Right lung (tissue), 10 donors: ENCODE data around the gene DOCK10. TPM values are rescaled to one million over a fixed set of nuclear protein-coding genes. Genes with fewer than 3 reads are reported as not detected.
"Not testable (repeated sequence)": the region's sequence is repeated elsewhere in the genome, so short reads cannot be mapped to it uniquely, and the experiment has no call there.

Experiments
- DNase-seq, 2 donors: peaks; one replicate each; pipeline ENCODE4 v3.0.0-alpha.2; 2013
- long read RNA-seq, 8 donors: transcript quantifications; one replicate each; lab custom pipeline, GENCODE V29; 2026
- polyA plus RNA-seq, 5 donors: library from polyadenylated mRNA; unstranded; fragments of 120-200 nt; gene quantifications; one replicate each; pipeline versions ENCODE4 v1.2.1 to v1.2.3, GENCODE V29; 2013; ENCODE audit warnings: inconsistent platforms in 1 of 5, low replicate concordance in 1 of 5; ENCODE audit not compliant: insufficient read length in 5 of 5, insufficient read depth in 1 of 5

DOCK10 gene
- 10 to 100 TPM; 39.7 to 44.2 (median 42.8) TPM for polyA plus RNA-seq
- long read RNA-seq, donor 1, partial matches to known transcripts, result 27 of 27 reads
- long read RNA-seq, donor 1, other reads (novel, unspliced or antisense), result 0 of 27 reads
- long read RNA-seq, donor 2, partial matches to known transcripts, result 10 of 10 reads
- long read RNA-seq, donor 2, other reads (novel, unspliced or antisense), result 0 of 10 reads
- long read RNA-seq, donor 3, partial matches to known transcripts, result 33 of 33 reads
- long read RNA-seq, donor 3, other reads (novel, unspliced or antisense), result 0 of 33 reads
- long read RNA-seq, donor 4, partial matches to known transcripts, result 0 of 1 reads
- long read RNA-seq, donor 4, other reads (novel, unspliced or antisense), result 0 of 1 reads
- long read RNA-seq, donor 5, result 0 reads
- long read RNA-seq, donor 6, full-length matches to known transcripts, result 1 of 6 reads
- long read RNA-seq, donor 6, partial matches to known transcripts, result 5 of 6 reads
- long read RNA-seq, donor 6, other reads (novel, unspliced or antisense), result 0 of 6 reads
- long read RNA-seq, donor 7, result 0 reads
- long read RNA-seq, donor 8, result 0 reads

DNA sequence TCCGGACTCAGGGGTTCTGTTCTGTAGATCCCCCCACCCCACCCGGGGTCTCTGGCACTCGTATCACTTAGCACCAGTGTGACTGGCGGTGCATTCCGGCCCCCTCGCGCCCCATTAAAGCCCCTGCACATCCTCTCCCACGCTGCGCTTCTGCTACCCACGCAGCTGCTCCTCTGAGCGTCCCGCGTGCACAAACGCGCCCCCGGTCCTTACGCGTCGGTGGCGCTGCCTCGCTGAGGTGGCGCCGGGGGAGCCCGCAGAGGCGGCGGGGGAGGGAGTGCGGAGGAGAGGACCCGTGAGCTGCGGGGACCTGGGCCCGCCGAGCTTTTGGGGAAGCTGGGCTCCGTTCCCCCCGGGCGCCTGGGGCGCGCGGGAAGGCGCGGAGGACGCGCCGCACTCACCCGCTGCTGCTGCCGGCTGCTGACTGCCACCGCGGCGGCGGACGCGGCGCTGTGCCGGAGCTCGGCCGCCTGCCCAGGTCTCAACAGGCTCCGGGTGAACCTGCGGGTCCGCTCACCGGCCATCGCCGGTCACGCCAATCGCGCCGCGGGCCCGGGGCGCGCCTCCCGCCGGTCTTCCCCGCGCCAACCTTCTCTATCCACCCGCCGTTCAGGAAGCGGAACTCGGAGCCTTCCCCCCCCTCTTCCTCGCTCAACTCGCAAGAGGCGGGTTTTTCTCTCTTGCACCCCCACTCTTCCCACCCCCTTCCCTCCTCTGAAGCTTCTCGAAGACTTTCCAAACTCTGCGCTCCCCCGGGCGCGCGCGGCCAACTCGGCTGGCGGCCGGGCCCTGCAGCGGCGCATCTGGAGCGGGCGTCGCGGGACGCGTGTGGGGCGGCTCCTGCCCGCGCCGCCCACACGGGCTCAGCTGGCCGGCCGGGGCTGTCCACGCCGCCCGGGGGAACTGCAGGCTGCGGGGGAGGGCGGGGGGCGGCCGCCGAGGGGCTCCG is at the start of gene DOCK10:
TSS of gene DOCK10 (minus strand) at position 618 of the 949 bp plus-strand sequence. CDS start at position 524, 94 bp downstream.
- DNase-seq, result peak; percentile 46 to 67

DNA sequence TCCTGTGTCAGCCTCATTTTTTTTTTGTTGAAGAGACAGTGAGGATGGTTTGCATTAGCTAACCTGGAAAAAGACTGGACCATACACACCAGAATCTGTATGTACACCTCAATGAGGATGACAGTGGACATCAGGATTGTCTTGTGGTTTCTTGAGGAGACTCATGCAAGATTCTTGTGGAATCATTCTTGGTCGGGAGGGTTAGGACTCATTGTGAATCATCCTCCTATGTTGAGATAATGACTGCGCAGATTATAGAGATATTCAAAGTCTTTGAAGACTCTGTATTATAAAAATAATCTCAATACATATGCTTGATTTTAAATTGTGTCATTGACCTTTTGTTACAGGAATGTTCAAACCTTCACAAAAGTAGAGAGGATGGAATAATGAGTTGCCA is 49.1 kb upstream of the DOCK10 start:
- DNase-seq, result no peak

DNA sequence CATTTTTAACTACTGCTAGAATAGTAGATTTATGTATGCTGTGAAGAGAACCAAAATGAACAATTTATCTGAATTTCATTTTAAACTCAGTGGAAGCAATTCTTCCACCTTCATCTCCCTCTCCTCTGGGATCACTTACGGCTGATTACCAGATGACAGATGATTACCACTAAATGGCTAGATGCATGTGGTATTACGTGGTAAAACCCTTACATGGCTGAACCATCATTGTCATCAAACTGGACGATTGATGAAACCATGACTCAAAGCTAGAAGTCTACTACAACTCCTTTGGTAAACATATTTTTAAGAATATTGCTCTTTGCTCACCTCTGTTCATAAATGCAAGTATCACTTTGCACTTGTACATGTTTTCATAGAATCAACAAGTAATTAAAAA is 48.5 kb upstream of the DOCK10 start:
- no peak for DNase-seq

DNA sequence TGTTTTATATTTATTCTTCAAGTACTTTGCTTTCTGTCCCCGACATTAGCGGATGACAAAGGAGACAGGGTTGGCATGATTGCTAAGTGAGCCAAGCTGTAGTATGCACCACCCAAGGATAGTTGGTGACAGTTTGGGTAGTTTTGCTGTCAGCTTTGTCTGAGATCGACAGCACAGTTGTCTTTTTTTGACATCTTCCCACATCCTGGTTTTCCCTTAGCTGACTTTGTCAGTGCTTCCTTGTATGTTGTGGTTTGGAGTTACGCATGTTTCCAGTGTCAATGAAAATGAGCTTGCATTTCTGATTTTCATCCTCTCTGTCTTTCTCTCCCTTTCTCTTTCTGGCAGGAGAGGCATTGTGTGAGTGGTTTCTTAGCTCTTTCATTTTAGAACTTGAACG is 44.6 kb upstream of the DOCK10 start:
- DNase-seq, result no peak

DNA sequence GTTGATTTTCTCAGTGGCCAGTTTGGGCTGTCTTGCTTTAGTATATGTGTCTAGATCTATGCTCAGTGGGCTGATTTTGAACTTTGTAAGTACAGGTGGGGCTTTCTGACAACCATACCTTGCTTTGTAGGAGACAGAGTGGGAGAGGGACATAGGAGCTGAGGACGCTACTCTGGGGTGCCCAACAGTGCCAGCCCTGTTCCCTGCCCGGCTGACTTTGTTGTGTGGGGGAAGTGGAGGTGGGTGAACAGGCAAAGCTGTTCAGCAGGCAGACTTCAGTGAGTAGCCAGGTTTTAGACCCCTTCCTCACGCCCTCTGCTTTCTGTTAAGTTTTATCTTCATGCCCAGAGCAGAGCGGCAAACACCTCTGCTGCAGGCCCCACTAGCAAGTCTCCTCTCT is 44.2 kb upstream of the DOCK10 start:
- DNase-seq, result no peak

DNA sequence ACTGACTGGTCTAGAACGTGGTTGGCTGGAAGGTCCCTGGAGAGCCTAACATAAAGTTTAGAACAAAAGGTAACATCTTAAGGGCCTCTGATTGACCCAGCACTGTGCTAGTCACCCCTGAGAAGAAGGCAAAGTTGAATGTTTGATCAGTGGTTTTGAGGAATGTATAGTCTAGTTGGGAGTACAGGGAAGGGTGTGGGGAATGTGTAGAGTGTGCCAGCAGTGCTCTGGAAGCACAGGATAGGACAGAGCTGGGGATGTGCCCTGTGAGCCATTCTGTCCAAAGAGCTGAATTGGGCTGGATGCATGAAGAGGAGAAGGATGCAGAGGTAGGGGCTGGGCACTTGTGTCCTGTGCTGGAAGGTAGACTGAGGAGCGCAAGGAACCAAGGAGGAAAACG is 41.0 kb upstream of the DOCK10 start:
- DNase-seq, result no peak

DNA sequence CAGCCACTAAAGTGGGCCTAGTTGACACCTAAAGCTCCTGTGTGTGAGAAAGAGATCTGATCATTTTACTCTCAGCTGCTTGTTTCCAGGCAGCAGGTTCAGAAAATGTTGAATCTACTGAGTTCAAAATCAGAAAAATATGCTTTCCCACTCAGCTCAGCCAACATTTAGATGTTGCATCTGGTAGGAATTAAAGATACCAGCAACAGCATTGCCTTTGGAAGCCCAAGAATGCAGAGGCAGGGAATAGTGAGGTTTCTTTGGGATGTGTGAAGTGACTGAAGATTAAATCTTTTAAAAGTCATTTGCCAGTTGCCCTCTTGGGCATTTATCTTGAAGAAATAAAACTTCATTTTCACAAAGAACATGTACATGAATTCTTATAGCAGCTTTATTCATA is 33.9 kb upstream of the DOCK10 start:
- DNase-seq, result no peak

DNA sequence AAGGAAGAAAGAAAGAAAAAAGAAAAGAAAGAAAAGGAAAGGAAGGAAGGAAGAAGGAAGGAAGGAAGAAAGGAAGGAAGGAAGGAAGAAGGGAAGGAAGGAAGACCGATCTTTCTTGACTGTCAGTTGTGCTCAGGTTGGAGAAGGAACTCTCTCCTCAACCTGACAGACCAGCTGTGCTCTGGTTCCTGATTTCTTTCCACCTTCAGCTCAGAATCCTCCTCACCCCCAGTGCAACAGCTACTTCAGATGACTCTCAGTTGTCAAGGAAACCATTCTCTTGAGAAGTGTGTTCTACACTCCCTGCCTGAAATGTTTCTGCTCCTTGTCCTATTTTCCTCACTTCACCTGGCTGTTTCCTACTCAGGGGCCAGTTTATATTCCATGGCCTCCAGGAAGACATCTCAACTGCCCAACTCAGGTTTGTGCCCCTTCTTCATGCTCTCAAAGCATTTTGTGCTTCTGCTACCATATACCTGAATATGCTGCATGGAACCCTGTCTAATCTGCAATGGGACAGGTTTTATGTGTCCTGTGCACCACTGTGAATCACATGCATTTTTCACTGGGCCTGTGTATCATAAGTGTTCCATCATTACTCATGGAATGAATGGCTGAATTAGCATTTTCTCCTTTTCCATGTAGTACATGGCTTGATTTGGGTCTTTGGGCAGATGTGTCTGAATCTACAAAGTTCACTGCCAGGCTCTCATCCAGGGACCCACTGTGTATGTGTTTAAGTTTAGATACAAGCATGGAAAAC is 32.8 kb upstream of the DOCK10 start:
- DNase-seq, result no peak

DNA sequence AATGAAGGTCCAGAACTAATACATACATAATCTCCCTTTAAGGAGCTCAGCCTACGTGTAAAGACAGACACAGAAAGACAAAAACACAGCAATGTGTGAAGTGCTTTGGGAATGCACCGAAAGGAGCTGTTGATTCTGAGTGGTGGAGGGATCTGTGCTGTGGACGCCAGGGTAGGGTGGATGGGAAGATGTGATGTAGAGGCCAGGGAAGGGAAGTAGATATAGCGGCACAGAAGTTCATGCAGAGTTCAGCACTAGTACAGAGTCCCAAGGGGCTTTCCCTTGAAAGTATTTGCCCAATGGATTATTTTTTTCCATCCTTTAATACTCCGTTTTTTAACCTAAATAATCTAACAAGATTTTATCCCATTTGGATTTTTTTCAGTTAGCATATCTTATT is 32.1 kb upstream of the DOCK10 start:
- no peak for DNase-seq

DNA sequence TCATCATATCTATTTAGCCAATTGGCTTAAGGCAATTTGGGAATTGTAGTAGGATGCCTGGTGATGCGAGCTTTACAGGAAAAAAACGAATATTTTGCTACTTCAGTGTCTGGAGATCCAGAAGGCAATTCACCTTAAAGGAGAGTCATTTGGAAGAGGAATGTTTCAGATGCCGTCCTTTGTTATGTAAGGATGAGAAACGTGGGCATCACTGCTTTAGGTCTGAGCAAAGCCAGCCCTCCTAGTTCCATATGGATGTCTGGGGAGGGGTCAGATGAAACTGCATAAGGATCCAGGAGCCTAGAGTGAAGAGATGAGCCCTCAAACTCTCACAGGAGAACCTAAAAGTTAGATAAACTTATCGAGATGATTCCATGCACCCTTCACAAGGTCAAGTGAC is 30.9 kb upstream of the DOCK10 start:
- DNase-seq, result no peak

DNA sequence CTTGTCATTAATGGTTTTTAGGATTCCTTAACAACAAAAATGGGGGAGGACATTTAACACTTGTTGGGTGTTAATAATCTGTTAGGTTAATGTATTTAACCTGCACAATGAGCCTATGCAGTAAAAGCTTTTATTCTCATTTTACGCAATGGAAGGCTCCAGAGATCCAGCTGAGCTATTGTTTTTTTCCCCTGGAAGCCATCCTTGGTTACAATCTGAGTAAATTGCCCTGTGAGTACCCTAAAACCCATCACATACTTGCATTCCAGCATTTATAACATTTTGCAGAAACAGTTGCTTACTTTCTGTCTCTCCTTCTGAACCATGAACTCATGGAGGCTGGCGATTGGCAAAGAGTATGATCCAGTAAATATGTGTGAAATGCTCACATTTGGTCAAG is 30.2 kb upstream of the DOCK10 start:
- no peak for DNase-seq

DNA sequence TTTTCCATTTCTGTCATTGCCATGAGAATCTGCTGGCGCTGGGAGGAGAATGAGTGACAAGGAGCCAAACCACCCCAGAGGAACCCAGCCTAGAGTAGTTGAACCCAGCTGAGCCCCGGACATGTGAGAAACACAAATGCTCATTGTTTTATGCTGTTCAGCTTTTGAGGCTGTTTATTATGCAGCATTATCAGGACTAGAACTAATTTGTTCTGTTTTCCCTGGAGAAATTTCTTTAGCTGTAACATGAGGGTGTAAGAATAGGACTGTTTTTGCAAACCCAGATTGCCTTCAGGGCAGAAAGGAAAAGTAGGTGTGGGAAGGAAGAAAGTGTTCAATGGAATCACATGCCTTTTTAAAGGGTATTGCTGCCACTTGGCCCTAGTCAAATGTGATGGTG is 28.5 kb upstream of the DOCK10 start:
- DNase-seq, result no peak

DNA sequence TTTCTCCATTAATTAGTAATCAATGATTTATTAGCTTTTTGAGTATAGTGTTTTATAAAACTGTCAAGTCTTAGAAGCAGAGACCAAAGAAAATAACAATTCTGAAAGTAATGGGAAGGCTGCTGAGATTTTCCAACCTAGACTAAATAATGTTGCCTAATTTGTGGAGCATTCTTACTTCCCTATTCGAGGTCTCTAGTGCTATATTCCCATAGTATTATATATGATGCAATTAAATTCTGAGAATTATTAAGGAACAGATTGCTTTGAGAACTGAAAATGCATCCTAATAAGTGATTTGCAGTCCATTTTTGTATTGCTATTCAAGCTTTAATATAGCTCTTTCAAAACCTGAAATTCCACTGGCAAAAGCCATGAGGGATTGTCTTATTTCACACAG is 27.7 kb upstream of the DOCK10 start:
- no peak for DNase-seq

DNA sequence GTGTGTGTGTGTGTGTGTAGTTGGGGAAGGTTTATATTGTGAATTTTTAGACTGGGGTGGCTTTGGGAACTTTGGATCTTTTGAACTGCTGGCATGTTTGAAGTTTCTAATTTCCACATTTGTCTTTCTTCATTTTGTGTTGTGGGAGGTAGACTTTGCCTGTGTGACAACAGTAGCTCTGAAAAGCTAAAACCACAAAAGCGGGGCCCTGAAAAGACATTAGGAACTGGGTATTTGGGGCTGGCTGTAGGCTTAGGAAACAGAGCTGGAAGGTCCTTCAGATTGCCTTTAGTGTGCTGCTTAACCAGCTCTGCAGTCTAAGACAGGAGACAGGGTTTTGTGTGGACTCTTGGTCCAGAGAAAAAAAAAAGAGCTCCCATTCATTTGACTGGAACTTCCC is 27.2 kb upstream of the DOCK10 start:
- DNase-seq, result no peak

DNA sequence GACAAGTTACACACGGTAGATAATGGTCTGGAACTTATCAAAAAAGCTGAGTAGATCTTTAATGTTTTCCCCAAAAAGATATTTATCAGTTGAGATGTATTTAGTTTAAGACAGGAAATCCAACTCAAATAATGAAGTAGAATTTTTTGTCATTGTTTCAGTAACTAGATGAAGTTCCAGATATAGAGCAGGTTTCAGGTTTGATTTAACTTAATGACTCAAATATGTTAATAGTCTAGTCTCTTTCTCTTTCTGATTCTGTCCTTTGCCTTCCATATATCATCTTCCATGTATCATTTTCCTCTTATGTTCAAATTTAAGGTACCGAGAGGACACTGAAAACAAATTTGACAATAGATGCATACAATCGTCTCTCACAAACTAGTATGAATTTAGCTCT is 23.6 kb upstream of the DOCK10 start:
- DNase-seq, result no peak

DNA sequence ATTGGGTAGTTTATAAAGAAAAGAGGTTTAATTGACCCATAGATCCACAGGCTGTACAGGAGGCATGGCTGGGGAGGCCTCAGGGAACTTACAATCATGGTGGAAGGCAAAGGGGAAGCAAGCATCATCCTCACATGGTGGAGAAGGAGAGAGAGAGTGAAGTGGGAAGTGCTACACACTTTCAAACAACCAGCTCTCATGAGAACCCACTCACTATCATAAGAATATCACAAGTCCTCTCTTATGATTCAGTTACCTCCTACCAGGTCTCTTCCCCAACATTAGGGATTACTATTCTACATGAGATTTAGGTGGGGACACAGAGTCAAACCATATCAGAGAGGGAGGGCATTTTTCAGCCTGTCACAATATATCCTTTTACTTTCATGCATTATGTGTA is 22.7 kb upstream of the DOCK10 start:
- DNase-seq, result no peak

DNA sequence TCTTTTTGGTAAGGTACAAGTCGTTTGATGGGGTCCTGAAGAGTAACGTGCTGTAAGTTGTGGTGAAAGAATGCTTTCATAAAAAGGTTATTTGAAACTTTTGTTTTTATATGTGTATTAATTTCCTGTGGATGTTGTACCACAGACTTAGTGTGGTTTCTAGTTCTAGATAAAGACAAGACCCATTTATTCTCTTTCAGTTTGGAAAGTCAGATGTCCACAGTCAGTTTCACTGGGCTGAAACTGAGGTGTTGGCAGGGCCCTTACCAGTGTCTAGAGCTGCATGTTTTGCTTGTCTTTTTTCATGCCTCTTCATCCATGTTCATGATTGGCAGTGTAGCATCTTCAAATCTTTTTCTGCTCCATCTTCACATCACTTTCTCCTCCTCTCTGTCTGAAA is 22.1 kb upstream of the DOCK10 start:
- no peak for DNase-seq

DNA sequence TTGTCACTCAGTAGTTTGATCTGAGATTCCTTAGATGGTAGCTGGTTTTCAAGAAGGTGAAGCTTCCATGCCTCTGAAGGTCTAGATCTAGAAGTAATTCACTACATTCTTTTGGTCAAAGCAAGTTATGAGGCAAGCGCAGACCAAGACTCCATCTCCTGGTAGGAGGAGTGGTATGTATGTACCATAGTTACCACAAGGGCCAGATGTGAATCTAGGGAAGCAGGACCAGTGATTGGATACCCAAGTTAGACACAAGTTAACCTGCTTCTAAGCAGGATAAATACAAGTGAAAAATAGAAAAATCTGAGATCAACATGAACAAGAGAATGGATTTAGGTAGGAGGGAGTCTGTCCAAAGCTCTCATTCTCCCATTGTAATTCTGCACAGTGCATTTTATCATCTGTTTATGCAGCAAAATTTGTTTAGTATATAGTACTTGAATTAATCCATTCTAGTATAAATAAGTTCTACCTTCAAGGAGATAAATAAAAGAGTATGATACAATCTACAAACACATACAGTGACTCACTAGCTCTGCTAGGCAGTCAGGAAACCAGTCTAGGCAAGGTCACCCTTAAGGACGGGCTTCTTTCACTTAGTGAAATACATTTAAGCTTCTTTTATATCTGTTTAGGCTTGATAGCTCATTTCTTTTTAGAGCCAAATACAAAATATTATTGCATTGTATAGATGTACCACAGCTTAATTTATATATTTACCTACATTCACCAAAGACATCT is 14.2 kb upstream of the DOCK10 start:
- no peak for DNase-seq

DNA sequence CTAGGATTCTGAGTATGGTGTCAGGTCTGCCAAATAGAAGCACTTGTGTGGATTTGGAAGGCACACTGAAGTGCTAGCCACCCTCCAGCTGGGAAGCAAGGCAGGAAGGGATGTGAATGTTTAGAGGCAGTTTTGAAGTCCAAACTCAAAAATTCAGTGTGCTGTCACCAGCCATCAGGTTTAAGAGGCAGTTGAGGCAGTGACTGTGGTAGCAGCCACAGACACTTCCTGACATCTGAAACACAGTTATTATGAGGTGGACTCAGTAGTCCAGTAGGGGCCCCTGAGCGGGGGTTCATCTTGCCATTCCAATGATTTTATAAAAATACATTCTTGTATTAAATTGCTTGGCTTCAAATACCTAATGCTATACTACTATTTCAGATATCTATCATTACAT is 13.4 kb upstream of the DOCK10 start:
- DNase-seq, result no peak

DNA sequence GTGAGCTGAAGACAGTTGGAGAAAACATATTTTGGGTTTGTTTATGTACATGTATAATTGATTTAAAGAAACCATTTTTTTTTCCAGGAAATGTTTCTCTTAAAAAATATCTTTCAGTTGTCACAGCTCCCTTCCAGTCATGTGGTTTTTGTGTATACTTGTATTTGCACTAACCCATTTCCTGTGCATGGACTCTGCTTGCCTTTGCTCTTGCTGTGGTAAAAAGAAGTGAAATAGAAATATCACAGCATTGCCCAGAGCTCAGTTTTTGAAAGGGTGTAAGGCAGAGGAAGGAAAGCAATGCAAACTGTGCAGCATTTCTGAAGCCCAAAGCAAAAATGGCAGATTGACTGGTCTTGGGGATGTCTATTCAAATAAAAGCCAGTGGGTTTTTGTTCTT is 10.4 kb upstream of the DOCK10 start:
- no peak for DNase-seq

DNA sequence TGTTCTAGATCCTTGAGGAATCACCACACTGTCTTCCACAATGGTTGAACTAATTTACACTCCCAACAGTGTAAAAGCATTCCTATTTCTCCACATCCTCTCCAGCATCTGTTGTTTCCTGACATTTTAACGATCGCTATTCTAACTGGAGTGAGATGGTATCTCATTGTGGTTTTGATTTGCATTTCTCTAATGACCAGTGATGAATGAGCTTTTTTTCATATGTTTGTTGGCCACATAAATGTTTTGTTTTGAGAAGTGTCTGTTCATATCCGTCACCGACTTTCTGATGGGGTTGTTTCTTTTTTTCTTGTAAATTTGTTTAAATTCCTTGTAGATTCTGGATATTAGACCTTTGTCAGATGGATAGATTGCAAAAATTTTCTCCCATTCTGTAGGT is 5.2 kb upstream of the DOCK10 start:
- DNase-seq, result not testable (repeated sequence)
